Ovary (tissue), 3 donors: ENCODE results near the gene NHERF1.

Experiments
- CTCF ChIP-seq, 3 donors: fragments of 450-650 bp in 2 of 3; fragments of 200-600 bp in 1 of 3; IDR thresholded peaks; one replicate each; pipeline versions ENCODE4 v1.5.1 to v1.8.0; 2016 to 2022; ENCODE audit warnings: antibody characterized with exemption in 3 of 3, mild to moderate bottlenecking in 1 of 3
- EP300 ChIP-seq: sonication (generic); formaldehyde crosslinking; IDR thresholded peaks from one replicate; pipeline ENCODE4 v1.6.1; 2017; ENCODE audit warnings: antibody characterized with exemption
- POLR2A ChIP-seq: fragments of 450-650 bp; IDR thresholded peaks from one replicate; pipeline ENCODE4 v1.6.1; 2017; ENCODE audit warnings: antibody characterized with exemption, mild to moderate bottlenecking, moderate library complexity
- donor health status: DM: no; HTN: no; CAD: no.

- TF ChIP-seq EP300: no peak
- TF ChIP-seq POLR2A: no peak
- no peak for TF ChIP-seq CTCF (IDR thresholded peaks at IDR 0.05)
Observed at GRCh38 chr17:74720506-74720905, 27.9 kb upstream of the NHERF1 start.
